Vagina (tissue), 2 donors: ENCODE data around the gene LMO7. TPM values are rescaled to one million over a fixed set of nuclear protein-coding genes. Genes with fewer than 3 reads are reported as not detected.
"Not testable (repeated sequence)": the region's sequence is repeated elsewhere in the genome, so short reads cannot be mapped to it uniquely, and the experiment has no call there.

Experiments used
- DNase-seq, 2 donors: peaks; one replicate each; pipeline ENCODE4 v3.0.0-alpha.2; 2017; ENCODE audit errors: extremely low spot score in 2 of 2
- H3K27ac ChIP-seq: fragments of 200-600 bp; sonication (generic); one replicate; pipeline ENCODE4 v1.5.1; 2019
- H3K27me3 ChIP-seq: fragments of 200-600 bp; sonication (generic); one replicate; pipeline ENCODE4 v1.5.1; 2019
- H3K36me3 ChIP-seq, 2 donors: fragments of 200-600 bp; sonication (generic); one replicate each; pipeline ENCODE4 v1.5.1; 2017 to 2019
- H3K4me1 ChIP-seq: fragments of 200-600 bp; sonication (generic); one replicate; pipeline ENCODE4 v1.5.1; 2019
- H3K4me3 ChIP-seq, 2 donors: fragments of 200-600 bp; sonication (generic); 1 replicate in 1 of 2; 2 replicates in 1 of 2; pipeline ENCODE4 v1.5.1; 2016 to 2019
- H3K9me3 ChIP-seq: fragments of 200-600 bp; sonication (generic); one replicate; pipeline ENCODE4 v1.5.1; 2019
- POLR2A ChIP-seq, 2 donors: fragments of 450-650 bp; IDR thresholded peaks; one replicate each; pipeline ENCODE4 v1.6.1; 2017; ENCODE audit warnings: antibody characterized with exemption in 2 of 2, mild to moderate bottlenecking in 2 of 2, moderate library complexity in 2 of 2
- POLR2AphosphoS5 ChIP-seq, 2 donors: sonication (generic); formaldehyde crosslinking; IDR thresholded peaks; one replicate each; pipeline ENCODE4 v1.9.0; 2017; ENCODE audit warnings: antibody characterized with exemption in 2 of 2, mild to moderate bottlenecking in 2 of 2, low read depth in 1 of 2; ENCODE audit not compliant: insufficient read depth in 1 of 2
- intact Hi-C: fragments of 100-400 bp; cut with DNase I; formaldehyde crosslinking; loops from one replicate; pipeline ENCODE4 v1.15.1; 2023
- total RNA-seq: library from RNA; depleted of rRNA; stranded (reverse); fragments of >200 nt; gene quantifications from one replicate; pipeline ENCODE4 v1.2.3, GENCODE V29; 2016
- TF ChIP-seq, protein P1 (sequence below), 3 experiments: fragments of 450-650 bp in 2 of 3; fragments of 200-600 bp in 1 of 3; sonication (generic) in 1 of 3; IDR thresholded peaks; one replicate each; pipeline ENCODE4 v1.5.1; 2017 to 2019; ENCODE audit warnings: antibody characterized with exemption in 3 of 3, mild to moderate bottlenecking in 2 of 3, moderate library complexity in 2 of 3

Gene LMO7
- total RNA-seq, 1 donor from 2014 or later = 85.4 TPM

DNA sequence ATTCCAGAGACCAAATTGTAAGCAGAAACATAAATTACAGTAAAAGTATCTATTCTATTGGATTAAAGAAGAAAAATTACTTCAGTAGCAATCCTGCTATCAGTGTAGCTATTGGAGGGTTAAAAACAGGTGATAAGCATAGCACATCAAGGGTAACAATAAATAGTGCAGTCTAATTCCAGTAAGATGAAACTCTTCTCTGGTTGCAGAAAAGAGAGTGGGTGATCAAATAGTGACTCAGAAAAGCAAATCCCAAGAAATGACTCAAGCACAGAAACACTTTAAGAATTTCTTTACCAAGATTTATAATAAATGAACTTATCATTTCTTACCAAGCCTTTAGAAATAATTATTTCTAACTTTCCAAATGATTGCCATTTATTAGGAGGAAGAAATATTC lies 135.7 kb downstream of the LMO7 start:
- H3K4me3 ChIP-seq = no peak overlapping the region
- no peaks in the 10 kb centered on the region for H3K36me3 ChIP-seq
- H3K27ac ChIP-seq = no peak overlapping the region
- H3K4me1 ChIP-seq = peaks cover 19% of the 10 kb centered on the region
- TF ChIP-seq POLR2AphosphoS5 (IDR thresholded peaks at IDR 0.05; ENCODE audit: insufficient read depth in 1 of 2, low read depth in 1 of 2) = no peak
- TF ChIP-seq, protein P1, sequence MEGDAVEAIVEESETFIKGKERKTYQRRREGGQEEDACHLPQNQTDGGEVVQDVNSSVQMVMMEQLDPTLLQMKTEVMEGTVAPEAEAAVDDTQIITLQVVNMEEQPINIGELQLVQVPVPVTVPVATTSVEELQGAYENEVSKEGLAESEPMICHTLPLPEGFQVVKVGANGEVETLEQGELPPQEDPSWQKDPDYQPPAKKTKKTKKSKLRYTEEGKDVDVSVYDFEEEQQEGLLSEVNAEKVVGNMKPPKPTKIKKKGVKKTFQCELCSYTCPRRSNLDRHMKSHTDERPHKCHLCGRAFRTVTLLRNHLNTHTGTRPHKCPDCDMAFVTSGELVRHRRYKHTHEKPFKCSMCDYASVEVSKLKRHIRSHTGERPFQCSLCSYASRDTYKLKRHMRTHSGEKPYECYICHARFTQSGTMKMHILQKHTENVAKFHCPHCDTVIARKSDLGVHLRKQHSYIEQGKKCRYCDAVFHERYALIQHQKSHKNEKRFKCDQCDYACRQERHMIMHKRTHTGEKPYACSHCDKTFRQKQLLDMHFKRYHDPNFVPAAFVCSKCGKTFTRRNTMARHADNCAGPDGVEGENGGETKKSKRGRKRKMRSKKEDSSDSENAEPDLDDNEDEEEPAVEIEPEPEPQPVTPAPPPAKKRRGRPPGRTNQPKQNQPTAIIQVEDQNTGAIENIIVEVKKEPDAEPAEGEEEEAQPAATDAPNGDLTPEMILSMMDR (IDR thresholded peaks at IDR 0.05) = no peak
- no peak for TF ChIP-seq POLR2A (IDR thresholded peaks at IDR 0.05)
- intact Hi-C loops = no loop called here
- no peak for DNase-seq
- H3K27me3 ChIP-seq = no peaks in the 10 kb centered on the region
- no peaks in the 10 kb centered on the region for H3K9me3 ChIP-seq

DNA sequence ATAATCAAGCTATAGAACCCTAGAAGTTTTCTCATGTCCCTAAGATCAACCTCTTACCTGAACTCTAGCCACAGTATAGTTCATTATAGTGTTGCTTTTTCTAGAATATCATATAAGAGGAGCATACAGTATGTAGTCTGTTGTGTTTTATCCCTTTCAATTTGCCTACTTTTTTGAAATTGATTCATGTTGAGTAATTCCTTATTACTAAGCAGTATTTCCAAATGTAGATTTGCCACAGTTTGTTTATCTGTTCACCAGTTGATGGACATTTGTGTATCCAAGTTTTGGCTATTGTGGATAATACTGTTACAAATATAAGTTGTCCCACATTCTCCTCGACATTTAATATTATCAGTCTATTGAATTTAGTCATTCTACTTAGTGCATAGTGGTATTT lies 138.0 kb downstream of the LMO7 start:
- Histone ChIP-seq H3K4me3 (no peak overlapping the region), H3K9me3 (no peaks in the 10 kb centered on the region), H3K36me3 (no peaks in the 10 kb centered on the region), H3K4me1 (peaks cover 12% of the 10 kb centered on the region), H3K27ac (no peak overlapping the region), H3K27me3 (no peaks in the 10 kb centered on the region)
- DNase-seq = no peak
- TF ChIP-seq POLR2AphosphoS5 (IDR thresholded peaks at IDR 0.05; ENCODE audit: insufficient read depth in 1 of 2, low read depth in 1 of 2) = no peak
- TF ChIP-seq, protein P1 (IDR thresholded peaks at IDR 0.05) = no peak
- TF ChIP-seq POLR2A (IDR thresholded peaks at IDR 0.05) = no peak
- intact Hi-C loops = no loop called here

DNA sequence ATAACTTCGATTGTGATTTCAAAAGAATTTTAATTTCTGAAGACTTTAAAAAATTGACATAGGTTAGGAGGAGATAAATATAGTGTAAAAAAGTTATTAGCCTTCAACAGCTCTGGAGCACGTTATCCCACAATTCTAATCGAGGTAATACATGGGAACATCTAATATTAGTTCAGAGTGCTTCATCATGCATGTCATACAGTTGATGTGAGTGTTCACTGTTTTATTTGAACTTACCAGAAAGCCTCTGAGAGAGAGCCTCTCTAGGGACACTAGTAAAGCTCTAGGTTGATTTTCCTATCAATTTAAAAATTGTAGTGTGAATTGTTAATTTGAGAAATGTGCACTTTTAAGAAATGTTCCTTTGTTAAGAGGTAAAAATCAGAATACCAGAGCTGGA lies 140.4 kb downstream of the LMO7 start:
- intact Hi-C loops = no loop called here
- H3K4me3 ChIP-seq = no peak overlapping the region
- DNase-seq = no peak
- no peak overlapping the region for H3K27ac ChIP-seq
- H3K4me1 ChIP-seq = no peaks in the 10 kb centered on the region
- TF ChIP-seq POLR2AphosphoS5 (IDR thresholded peaks at IDR 0.05; ENCODE audit: insufficient read depth in 1 of 2, low read depth in 1 of 2) (no peak), POLR2A (IDR thresholded peaks at IDR 0.05) (no peak)
- TF ChIP-seq, protein P1 (IDR thresholded peaks at IDR 0.05) = no peak
- no peaks in the 10 kb centered on the region for H3K27me3 ChIP-seq
- no peaks in the 10 kb centered on the region for H3K9me3 ChIP-seq
- H3K36me3 ChIP-seq = no peaks in the 10 kb centered on the region

DNA sequence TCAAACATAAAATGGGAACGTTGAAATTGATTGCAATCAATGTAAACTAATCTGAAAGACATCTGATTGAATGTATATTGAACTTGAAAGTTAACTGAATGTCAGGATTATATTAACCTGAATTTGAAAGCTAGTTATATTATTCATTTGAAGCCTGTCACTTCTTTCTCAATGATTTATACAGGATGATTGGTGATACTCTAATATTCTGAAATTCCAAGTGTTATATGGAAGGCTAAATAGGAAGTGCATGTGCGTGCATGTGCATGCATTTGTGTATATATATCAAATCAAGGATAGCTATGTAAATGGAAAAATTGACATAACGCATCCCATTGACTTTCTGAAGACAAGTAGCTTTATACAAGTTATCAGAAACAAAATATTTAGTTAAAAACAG lies 143.3 kb downstream of the LMO7 start:
- H3K27ac ChIP-seq = no peak overlapping the region
- H3K27me3 ChIP-seq = no peaks in the 10 kb centered on the region
- H3K9me3 ChIP-seq = no peaks in the 10 kb centered on the region
- DNase-seq = no peak
- no peaks in the 10 kb centered on the region for H3K36me3 ChIP-seq
- intact Hi-C loops = no loop called here
- no peak overlapping the region for H3K4me3 ChIP-seq
- TF ChIP-seq POLR2AphosphoS5 (IDR thresholded peaks at IDR 0.05; ENCODE audit: insufficient read depth in 1 of 2, low read depth in 1 of 2) (no peak), POLR2A (IDR thresholded peaks at IDR 0.05) (no peak)
- TF ChIP-seq, protein P1 (IDR thresholded peaks at IDR 0.05) = no peak
- no peaks in the 10 kb centered on the region for H3K4me1 ChIP-seq

DNA sequence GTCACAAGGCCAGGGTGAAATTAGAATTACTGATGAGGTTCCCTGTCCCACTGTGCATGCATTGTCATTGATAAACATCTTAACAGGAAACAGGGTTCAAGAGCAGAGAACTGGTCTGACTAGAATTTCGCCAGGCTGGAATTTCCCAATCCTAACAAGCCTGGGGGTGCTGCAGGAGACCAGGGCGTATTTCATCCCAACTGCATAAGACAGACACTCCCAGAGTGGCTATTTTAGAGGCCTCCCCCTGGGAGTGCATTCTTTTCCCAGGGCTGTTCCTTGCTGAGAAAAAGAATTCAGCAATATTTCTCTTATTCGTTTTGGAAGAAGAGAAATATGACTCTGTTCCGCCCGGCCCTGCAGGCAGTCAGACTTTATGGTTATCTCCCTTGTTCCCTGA lies 144.0 kb downstream of the LMO7 start:
- intact Hi-C loops, DNase-seq, H3K4me3 ChIP-seq, H3K27ac ChIP-seq, H3K9me3 ChIP-seq, H3K36me3 ChIP-seq, H3K4me1 ChIP-seq, H3K27me3 ChIP-seq: not testable (repeated sequence)

DNA sequence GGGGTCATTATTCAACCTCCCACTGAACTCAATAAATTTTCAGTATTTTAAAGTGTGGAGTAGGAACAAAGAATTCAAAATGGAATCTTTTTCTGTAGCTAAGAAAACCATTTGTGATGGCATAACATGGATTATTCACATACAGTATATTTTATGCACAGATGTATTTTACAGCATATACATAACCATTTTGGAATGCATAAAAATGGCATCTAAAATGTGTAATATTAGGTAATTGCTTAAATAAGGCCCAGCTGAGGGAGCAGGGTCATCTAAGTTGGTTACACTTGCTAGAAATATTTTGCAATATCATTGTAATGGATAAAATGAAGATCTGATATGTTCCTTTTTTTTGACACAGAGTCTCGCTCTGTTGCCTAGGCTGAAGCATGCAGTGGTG lies 146.9 kb downstream of the LMO7 start:
- intact Hi-C loops = no loop called here
- Histone ChIP-seq H3K4me3 (no peak overlapping the region), H3K27ac (no peak overlapping the region), H3K36me3 (no peaks in the 10 kb centered on the region), H3K4me1 (no peaks in the 10 kb centered on the region), H3K9me3 (no peaks in the 10 kb centered on the region), H3K27me3 (no peaks in the 10 kb centered on the region)
- TF ChIP-seq POLR2AphosphoS5 (IDR thresholded peaks at IDR 0.05; ENCODE audit: insufficient read depth in 1 of 2, low read depth in 1 of 2) = no peak
- TF ChIP-seq POLR2A (IDR thresholded peaks at IDR 0.05) = no peak
- TF ChIP-seq, protein P1 (IDR thresholded peaks at IDR 0.05) = no peak
- DNase-seq = no peak
